Measurements from ENCODE around the gene C19orf67.

DNA sequence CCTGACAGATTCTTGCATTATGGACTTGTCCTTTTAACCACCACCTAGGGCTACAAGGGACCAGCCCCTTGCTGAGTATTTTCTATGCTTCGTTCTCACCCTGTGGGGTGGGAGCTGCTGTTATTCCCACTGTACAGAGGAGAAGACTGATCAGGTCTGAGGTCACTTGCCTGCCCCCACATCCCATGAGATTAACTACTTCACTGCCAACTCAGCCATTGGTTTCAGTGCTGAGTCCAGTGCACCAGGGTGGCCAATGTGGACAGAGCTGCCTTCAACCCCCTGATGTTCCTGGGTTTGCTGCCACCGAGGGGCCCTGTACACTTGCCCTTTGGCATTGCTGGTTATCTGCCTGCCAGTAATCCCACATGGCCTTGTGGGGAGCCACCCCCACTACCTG, 25.1 kb upstream of the C19orf67 start:
- TF ChIP-seq POLR2A (IDR thresholded peaks at IDR 0.05; ENCODE audit: extremely low read depth, insufficient read length): no peak
- TF ChIP-seq, protein P1, sequence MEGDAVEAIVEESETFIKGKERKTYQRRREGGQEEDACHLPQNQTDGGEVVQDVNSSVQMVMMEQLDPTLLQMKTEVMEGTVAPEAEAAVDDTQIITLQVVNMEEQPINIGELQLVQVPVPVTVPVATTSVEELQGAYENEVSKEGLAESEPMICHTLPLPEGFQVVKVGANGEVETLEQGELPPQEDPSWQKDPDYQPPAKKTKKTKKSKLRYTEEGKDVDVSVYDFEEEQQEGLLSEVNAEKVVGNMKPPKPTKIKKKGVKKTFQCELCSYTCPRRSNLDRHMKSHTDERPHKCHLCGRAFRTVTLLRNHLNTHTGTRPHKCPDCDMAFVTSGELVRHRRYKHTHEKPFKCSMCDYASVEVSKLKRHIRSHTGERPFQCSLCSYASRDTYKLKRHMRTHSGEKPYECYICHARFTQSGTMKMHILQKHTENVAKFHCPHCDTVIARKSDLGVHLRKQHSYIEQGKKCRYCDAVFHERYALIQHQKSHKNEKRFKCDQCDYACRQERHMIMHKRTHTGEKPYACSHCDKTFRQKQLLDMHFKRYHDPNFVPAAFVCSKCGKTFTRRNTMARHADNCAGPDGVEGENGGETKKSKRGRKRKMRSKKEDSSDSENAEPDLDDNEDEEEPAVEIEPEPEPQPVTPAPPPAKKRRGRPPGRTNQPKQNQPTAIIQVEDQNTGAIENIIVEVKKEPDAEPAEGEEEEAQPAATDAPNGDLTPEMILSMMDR (IDR thresholded peaks at IDR 0.05; ENCODE audit: low read depth, low read length): no peak
- TF ChIP-seq, protein P2, sequence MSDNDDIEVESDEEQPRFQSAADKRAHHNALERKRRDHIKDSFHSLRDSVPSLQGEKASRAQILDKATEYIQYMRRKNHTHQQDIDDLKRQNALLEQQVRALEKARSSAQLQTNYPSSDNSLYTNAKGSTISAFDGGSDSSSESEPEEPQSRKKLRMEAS (IDR thresholded peaks at IDR 0.05; ENCODE audit: low read depth, low read length): no peak
